HG02623 (cell line): ENCODE results near the gene TCEA2.

Experiments used
- ATAC-seq: cut with Tn5 transposase; IDR thresholded peaks from one replicate; pipeline ENCODE4 v1.9.1; 2021; ENCODE audit warnings: moderate library complexity; ENCODE audit not compliant: unreplicated experiment

The TCEA2 gene

DNA sequence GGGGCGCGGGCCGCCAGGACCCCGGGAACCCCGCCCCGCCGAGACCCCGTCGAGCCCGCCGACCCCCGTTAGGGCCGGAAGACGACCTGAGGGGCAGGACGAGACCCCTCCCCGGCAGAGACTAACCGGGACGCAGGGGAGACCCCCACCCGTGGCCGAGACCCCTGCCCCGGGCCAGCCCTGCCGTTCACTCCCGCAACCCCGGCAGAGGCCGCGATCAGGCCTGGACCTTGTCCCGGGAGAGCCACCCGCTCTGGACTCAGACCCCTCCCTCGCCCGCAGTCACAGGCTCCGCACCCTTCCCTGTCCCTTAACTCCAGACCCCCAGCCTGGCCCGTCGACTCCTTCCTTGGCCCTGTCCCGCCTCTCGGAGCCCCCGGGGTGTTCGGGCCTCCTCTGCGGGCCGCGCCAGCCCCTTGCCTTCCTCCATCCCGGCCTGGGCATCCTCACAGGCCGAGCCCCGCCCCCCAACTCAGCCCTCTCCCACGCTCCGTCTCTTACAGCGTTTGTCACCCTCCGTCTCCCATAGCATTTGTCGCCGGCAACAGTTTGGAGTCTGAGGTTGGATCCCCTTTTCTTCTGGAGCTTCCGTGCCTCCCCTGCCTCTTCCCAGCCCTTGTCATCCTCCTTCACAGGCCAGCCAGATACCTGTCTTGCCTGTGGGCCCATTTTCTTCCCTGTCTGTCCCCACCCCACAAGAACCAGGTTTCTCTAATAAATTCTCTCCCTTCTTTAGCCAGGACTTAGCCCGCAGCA, 569 bp downstream of the TCEA2 start:
- ATAC-seq: no peak

DNA sequence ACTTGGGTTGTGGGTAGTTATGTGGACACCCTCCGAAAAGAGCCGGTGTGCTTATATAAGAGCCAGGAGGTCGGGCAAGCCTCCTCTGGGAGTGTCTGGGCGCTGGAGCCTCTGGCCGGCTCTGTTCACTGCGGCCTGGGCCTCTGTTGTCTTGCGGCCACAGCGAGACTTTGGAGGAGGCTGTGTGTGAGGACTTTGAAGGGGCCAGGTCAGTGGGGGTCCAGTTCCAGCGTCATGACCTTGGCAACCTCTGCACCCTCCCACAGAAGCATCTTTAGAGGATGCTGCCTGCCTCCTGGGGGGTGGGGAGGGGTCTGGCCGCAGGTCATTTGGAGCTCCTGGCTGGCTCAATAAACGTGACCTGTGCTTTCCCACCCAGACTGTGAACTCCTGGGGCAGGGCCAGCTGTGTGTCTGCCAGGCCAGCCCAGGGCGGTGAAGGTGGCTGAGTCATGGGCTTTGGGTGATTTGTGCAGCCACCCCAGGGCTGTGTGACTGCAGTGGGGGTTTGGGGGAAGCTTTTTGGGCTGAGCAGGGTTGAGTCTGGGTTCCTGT, 1.2 kb downstream of the TCEA2 start:
- ATAC-seq: no peak

DNA sequence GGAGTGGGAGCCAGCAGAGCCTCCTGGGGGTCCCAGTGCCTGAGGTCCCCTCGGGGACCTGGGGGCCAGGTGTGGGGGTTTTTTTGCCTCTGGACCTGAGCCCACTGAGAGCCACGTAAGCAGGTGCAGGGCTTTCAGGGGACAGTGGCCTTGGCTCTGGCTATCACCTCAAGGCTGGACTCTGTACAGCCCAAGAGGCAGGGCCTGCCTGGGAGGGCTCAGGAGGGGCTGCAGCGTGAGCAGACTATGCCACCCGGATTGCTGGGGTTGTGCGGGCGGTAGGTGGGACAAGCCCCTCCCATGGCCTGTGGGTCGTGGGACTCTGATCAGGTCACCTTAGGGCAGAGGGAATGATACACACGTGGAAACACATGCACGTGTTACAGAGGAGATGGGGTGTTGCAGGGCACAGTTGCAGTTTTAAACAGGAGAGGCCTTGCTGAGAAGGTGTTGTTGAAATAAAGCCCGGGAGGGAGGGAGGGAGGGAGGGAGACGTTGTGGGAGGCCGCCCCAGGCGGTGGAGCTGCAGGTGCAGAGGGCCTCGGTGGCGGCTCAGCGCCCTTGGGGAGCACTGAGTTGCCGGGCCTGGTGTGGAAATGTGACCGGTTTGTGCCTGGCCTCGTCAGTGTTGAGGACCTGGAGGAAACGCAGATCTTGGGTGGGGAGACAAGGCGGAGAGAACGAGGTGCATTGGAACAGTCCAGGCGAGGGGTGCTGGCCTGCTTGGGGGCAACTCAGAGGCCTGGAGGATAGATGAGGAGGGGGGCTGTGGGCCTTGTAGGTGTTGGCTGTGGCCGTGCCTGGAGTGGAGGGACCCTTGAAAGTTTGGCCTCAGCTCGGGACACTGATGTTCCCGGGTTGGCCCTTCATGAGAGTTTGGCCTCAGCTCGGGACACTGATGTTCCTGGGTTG, 2.3 kb downstream of the TCEA2 start:
- ATAC-seq: no peak

DNA sequence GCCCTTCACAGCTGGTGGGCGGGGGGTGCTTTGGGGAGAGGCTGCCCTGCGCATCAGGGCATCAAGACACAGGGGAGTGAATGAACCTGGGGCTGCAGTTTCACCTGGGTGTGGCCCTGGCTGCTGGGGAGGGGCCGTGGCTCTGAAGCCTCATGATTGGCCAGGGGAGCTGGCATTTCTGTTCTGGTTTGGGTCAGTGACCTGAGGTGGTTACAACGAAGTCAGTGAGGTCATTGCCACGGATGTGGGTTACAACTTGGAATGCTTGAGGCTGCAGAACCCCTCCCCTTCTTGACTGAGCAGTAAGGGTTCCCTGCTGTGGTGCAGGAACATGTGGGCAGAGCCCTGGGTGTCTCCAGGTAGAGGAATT, 3.0 kb downstream of the TCEA2 start:
- ATAC-seq: no peak

DNA sequence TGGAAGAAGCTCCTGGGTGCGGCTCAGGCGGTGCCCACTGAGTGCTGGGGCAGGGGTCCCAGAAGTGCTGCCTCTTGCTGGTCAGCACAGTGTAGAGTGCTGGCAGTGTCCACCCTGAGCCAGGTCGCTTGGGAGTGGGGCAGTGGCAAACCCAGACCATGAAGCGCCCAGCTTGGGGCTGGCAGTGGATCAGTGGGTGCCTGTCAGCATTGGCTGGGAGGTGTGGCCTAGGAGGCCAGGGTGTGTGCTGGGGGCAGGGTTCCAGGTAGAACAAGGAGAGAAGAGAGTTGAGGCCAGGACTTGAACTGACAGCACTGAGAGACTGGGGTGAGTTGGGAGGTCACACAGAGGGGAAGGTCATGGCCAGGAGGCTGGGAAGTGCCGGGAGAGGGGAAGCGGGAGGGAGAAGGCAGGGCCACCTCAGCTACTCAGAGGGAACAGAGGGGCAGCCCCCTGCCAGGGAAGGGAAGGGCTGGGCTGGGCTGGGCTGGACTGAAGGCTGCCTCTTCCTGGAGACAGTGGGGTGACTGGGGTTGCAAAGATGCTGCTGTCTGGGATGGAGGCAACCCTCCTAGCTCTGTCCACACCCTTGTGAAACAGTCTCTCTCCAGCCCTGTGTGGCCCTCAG, 4.1 kb downstream of the TCEA2 start:
- ATAC-seq: no peak

DNA sequence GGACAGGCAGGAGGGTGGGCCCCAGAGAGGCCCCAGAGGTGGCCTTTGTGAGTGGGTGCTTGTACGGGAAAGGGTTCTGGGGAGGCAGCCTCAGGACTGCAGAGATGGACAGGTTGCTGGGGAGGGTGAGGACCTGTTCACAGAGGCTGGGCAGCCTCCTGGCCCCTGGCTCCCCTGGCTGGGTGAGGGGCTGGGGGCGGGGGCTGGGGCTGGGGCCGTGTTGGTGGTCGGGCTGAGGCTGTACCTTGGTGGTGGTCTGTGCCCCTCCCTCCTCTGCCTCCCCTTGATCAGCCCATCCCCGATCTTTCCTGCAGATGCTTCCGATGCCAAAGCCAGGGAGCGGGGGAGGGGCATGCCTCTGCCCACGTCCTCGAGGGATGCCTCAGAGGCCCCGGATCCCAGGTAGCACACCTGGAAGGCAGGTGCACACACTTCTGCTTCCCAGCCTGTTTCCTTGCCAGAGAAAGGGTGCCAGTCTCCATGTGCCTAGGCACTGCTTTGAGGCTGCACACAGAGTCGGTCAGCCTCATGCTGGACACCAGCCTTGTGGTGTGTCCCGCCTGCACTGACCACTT, 4.8 kb downstream of the TCEA2 start:
- ATAC-seq: no peak

DNA sequence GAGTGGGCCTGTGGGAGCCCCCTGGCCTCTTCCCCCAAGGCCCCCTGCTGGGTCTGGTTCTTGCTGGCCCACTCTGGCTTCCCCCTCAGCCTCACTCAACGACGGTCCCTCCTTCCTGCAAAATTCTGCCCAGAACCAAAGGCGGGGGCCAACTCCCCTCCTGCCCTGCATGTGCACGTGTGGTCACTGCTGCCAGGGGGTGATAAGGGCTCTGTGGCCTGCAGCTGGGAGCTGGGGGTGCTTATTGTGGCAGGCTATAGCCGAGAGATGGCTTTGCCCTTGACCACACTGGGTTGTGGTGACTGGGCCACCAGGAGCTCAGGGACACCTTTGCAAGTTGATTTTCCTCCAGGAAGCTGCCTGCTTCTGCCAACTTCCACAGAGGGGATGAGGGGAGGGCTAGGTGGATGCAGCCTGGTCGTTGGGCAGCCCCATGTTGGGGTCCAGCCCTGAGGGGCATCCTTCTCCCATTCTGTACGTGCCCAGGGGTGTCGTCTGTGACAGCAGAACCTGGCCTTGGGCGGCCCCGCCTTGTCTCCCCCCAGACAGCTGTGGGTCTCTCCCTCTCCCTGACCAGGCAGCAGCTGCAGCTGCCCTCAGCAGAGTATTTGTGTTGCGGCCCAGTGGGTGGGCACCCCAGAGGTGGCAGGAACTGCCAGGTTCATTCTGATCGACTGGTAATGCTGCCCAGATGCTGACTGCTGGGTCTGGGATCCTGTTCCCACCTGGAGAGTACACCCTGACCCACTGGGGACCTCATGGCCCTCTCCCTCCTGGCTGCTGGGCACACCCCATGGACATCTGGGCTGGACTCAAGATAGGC, 5.6 kb downstream of the TCEA2 start:
- ATAC-seq: no peak

DNA sequence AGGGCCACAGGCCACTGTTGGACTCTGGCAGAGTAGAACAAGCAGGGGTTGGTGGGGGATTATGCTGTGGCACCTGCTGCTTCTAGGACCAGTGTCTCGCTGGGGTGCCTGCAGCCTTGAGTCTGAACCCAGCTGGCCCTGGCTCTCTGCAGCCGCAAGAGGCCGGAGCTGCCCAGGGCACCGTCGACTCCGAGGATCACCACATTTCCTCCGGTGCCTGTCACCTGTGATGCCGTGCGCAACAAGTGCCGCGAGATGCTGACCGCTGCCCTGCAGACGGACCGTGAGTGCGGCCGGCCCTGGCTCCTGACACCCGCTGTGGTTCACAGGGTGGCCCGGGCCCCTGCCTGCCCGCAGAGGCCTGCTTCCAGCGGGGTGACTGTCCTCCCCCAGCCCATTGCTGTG, 6.2 kb downstream of the TCEA2 start:
- ATAC-seq: no peak

DNA sequence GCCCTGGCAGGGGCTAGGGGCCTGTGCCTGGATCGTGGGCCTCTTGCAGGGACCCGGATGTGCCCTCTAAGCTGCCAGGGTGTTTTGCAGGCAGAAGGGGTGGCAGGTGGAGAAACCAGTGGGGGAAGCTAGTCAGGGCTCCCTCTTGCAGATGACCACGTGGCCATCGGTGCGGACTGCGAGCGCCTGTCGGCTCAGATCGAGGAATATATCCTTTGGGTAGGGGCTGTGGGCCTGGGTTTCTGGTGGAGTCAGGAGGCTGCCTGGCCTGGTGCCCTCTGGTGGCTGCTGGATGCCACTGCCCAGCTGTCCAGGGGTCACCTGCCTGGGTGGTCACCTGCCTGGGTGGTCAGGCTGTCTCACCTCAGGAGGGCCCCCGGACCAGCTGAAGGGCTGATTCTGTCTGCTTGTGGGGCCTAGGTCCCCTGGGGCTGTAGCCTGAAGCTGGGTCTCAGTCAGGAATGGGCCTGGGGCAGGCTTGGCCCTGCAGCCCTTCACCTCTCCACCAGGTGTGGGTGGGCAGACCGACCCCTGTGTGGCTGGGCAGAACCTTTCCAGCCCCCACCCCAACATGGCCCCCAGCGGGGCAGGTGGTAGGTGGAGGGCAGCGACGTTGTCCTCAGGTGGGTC, 6.7 kb downstream of the TCEA2 start:
- ATAC-seq: no peak

DNA sequence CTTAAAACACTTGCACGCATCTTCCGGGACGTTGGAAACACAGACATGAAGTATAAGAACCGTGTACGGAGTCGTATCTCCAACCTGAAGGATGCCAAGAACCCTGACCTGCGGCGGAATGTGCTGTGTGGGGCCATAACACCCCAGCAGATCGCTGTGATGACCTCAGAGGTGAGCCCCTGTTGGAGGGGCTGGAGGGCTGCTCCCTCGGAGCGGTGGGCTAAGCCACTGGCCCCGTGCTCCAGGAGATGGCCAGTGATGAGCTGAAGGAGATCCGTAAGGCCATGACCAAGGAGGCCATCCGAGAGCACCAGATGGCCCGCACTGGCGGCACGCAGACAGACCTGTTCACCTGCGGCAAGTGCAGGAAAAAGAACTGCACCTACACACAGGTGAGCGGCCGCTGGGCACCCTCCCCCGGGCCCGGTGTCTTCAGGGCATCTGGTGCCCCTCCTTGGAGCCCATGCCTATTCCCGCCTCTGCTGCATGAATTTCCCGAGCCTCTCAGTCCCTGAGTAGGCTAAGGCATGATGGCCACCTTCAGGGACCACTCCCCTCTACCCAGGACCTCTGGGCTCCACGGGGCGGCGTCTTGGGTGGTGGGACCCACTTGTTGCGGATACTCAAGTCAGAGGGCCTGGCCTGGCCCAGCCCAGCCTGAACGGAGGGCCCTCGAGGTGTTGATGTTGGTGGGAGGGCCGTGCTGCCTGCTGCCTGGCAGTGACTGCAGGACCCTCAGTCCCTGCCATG, 7.4 kb downstream of the TCEA2 start:
- ATAC-seq: no peak

DNA sequence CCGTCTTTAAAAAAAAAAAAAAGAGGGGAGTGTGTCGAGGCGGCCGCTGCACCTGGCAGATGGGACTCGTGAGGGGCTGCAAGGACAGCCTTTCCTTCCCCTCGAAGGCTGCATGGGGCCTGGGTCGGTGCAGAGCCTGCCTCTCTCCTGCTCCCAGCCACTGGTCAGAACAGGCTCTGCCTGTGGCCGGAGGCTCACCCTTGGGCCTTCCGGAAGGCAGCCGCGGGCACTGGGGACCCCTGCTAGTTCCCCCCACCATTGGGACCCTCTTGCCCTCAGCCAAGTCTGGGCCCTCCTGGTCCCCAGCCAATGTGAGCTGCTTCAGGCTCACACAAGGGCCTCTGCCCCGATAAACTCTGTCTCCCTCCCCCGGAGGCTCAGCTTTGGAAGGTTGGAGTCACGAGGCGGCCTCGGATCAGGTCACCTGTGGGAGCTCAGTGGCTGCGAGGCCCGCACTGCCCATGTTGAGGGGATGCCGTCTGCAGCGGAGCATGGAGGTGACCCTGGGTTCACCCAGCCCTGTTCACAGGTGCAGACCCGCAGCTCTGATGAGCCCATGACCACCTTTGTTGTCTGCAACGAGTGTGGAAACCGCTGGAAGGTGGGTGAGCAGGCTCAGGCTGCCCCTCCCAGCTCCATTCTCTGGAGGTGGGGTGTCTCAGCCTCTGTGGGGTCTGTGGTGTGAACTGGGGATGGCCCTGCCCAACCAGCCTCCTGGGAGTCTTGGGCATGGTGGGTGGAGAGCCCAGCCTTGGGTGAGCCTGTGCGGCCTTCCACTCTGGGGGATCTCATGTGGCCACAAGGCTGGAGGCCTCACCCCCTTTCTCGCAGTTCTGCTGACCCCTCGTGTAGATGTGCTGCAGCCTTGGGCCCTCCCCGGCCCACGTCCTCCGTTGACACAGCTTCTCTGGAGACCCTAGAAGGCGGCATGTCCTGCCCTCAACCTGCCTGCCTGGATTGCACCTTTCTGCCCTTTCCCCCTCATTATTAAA, 8.6 kb downstream of the TCEA2 start:
- no peak for ATAC-seq

DNA sequence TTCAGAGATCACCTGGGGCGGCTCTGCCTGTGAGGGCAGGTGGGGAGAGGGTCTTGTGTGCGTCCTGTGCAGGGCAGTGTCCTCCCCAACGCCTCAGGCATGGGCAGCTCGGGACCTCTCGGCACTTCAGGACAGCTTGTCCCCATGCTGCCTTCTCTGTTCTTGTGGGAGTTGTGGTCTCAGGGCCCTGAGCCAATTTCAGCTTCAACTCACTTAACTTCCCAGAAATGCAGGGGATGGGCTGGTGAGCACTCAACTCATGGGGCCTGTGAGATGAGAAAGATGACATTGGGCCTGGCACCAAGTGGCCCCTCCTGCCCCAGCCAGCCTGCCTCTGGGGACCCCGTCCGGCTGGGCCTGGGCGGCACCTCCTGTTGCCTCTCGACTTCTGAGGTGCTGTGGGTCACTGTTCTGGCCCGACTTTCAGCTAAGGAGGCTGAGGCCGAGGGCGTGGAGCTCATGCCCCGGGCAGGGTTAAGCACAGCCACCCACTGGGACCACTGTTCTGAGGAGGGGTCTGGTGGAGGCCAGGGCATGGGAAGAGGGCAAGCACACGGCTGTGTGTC, 9.6 kb downstream of the TCEA2 start:
- ATAC-seq: no peak

DNA sequence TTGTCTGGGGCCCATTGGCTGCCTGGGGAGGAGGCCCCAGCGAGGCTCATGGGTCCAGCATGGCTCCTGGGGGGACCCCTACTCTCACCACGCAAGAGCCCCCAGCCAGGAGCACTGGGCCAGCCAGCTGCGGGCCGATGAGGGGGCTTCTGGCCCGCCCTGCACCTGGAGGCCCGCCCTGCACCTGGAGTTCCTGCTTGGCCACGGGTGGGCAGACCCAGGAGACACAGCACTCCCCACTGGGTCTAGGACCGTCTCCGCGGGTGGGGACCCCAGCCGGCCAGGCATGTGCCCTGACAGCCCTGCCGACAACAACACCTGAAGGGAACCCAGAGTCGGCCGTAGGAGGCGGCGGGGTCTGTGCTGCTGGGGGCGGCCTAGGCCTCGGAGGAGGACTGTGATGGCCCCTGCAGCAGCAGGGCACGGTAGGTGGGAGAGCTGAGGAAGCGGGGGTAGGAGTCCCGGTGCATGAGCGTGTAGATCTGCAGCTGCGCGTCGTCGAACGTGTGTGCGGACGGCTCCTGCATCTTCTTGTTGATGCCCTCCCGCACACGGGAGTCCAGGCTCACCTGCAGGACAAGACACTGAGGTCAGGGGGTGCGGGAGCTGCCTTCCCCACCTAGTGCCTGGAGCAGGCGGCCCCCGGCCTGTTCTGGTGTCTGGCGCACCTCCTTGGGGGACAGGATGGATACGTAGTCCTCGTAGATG, 10.6 kb downstream of the TCEA2 start:
- no peak for ATAC-seq

DNA sequence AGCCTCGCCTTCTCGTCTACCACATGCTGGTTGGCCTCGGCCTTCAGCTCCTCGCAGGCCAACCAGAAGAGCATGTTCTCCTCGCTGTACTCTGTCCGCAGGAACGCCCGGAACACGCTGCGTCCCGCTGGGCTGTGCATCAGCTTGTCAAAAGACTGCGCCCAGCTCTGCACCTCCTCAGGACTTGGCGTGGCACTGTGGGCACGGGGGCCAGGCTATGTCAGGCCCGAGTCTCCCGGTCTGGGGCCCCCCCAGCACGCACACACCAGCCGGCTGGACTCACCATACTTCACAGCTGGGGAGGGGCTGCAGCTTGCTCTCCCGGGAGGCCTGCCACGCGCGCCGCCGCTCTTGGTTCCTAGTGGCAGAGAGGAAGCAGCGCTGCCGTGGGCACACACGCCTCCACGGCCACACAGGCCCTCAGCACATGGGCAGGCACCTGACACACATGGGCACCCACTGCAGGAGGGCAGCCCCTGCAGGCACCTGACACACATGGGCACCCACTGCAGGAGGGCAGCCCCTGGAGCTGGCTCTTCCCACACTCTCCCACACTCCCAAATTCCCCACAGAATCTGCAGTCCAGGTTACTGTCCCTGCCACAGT, 11.3 kb downstream of the TCEA2 start:
- no peak for ATAC-seq

DNA sequence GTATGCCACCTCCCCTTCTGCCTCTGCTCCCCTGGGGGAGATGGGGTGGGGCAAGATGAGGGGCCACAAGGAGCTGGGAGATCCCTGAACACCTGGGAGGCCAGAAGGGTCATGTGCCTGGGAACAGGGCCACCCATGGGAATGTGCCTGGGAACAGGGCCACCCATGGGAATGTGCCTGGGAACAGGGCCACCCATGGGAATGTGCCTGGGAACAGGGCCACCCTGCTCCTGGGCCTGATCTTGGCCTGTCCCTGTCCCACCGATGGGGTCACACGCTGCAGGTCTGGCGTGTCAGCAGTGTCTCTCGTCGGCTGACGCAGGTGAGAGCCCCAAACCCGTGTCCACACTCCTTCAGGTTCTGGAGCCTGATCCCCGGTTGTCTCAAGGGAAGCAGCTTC, 12.0 kb downstream of the TCEA2 start:
- ATAC-seq: no peak

DNA sequence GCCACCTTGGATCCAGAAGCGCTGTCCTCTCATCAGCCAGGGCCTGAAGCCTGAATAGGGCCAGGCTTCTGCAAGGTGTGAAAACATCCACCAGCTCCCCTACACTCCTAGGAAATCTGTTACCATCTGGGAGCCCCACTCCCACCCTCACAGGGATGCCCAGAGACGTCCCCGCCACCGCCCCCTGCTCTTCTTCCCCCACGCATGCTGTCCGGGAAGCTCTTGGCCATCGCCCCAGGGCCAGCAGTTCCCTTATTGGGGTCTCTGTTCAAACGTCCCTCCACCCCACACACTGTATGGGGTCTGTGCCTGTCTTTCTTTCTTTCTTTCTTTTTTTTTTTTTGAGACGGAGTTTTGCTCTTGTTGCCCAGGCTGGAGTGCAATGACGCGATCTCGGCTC, 12.6 kb downstream of the TCEA2 start:
- ATAC-seq: no peak
